Measurements from ENCODE around the gene LDB3.

Gene LDB3

DNA sequence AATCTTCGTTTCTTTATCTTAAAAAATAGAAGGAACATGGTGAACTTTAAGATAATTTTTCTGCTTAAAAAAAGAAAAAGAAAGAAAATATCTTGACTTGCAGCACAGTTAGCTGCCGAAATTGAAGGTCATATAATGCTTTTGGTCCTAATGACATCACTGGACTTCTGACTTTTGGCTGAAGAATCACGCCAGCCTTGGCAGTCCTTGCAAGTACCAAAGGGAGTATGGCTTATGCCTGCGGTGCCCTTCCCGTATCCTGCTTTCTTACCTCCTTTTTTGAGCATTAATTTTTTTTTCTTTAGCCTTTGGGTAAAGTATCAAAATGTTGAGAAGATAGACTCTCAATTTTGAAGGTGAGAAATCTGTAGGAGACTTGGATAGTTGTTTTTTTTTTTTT lies 95.1 kb downstream of the LDB3 start:
- Mint-ChIP-seq H3K36me3 (no peaks in the 10 kb centered on the region), H3K27me3 (peaks cover 45 to 50% of the 10 kb centered on the region in 2 donors), H3K9me3 (no peaks in the 10 kb centered on the region), H3K4me1 (peaks cover 10 to 14% of the 10 kb centered on the region in 2 donors), H3K27ac (no peak overlapping the region), H3K4me3 (no peak overlapping the region)
- no peak for ATAC-seq (replicated peaks)
- DNase-seq, result no peak

DNA sequence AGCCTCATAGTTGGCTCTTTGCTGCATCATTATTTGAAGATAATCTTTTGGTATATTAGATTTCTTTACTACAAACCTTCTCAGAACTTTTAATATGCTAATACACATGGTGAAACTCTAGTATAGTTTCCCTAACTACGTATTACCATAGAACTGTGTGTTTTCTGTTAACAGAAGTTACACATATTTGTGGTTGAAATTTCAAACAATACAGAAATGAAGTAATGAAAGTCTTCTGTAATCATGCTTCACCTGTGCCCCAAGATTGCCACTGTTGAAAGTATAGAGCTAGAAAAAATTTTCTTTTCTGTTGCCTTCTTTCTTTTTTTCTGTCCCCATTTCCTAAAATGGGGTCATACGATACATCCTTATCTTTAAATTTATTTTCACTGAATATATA lies 97.2 kb downstream of the LDB3 start:
- DNase-seq (no peak), ATAC-seq (replicated peaks) (no peak)
- H3K9me3 Mint-ChIP-seq, result no peaks in the 10 kb centered on the region
- no peaks in the 10 kb centered on the region for H3K4me1 Mint-ChIP-seq
- no peak overlapping the region for H3K27ac Mint-ChIP-seq
- no peak overlapping the region for H3K4me3 Mint-ChIP-seq
- no peaks in the 10 kb centered on the region for H3K36me3 Mint-ChIP-seq
- H3K27me3 Mint-ChIP-seq, result peaks cover 33 to 45% of the 10 kb centered on the region in 2 donors

GRCh38 chr10:86768412-86769062 lies 100.2 kb downstream of the LDB3 start:
- no peak overlapping the region for H3K4me3 Mint-ChIP-seq
- no peak overlapping the region for H3K27ac Mint-ChIP-seq
- H3K9me3 Mint-ChIP-seq, result no peaks in the 10 kb centered on the region
- ATAC-seq (replicated peaks), result no peak
- no peaks in the 10 kb centered on the region for H3K36me3 Mint-ChIP-seq
- H3K4me1 Mint-ChIP-seq, result no peaks in the 10 kb centered on the region
- peaks cover 16 to 27% of the 10 kb centered on the region in 2 donors for H3K27me3 Mint-ChIP-seq
- no peak for DNase-seq

DNA sequence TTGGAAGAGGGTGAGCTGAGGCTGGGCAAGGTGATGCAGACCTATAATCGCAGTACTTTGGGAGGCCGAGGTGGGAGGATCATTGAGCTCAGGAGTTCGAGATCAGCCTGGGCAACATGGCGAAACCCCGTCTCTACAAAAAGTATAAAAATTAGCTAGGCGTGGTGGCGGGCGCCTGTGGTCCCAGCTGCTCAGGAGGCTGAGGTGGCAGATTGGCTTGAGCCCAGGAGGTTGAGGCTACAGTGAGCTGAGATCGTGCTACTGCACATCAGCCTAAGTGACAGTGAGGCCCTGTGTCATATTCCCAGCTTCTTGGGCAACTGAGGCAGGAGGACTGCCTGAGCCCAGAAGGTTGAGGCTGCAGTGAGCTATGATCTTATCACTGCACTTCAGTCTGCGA lies 101.7 kb downstream of the LDB3 start:
- H3K27ac Mint-ChIP-seq, result no peak overlapping the region
- H3K4me3 Mint-ChIP-seq, result no peak overlapping the region
- DNase-seq (no peak), ATAC-seq (replicated peaks) (no peak)
- H3K36me3 Mint-ChIP-seq, result no peaks in the 10 kb centered on the region
- H3K4me1 Mint-ChIP-seq, result no peaks in the 10 kb centered on the region
- H3K27me3 Mint-ChIP-seq, result peaks cover 13 to 22% of the 10 kb centered on the region in 2 donors
- no peaks in the 10 kb centered on the region for H3K9me3 Mint-ChIP-seq

DNA sequence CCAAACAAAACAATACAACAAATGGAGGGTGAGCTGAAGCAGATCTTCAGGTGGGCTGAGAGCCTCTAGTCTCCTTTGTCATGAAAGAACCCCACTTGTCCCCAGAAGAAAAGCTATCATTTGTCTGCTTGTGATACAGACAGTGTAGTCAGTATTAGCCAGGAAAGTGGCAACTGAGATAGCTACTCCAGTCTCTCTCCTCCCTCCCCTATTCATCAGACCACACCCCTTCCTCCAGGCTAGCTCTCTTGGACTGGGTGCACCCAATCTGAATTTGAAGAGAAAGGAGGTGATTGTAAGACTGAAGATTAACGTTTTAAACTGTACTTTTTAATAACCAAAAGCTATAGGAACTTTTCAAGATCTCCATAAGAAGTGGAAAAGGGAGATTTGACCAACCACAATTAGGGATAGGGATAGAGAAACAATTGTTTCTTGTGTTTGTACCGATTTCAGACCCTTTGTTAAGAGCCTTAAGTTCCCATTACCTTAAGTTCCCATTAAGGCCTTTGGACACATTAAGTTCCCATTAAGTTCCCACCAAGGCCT lies 102.2 kb downstream of the LDB3 start:
- no peak overlapping the region for H3K27ac Mint-ChIP-seq
- no peaks in the 10 kb centered on the region for H3K36me3 Mint-ChIP-seq
- H3K9me3 Mint-ChIP-seq, result no peaks in the 10 kb centered on the region
- H3K4me1 Mint-ChIP-seq, result no peaks in the 10 kb centered on the region
- H3K4me3 Mint-ChIP-seq, result no peak overlapping the region
- DNase-seq, result no peak
- peaks cover 13 to 22% of the 10 kb centered on the region in 2 donors for H3K27me3 Mint-ChIP-seq
- ATAC-seq (replicated peaks), result no peak

DNA sequence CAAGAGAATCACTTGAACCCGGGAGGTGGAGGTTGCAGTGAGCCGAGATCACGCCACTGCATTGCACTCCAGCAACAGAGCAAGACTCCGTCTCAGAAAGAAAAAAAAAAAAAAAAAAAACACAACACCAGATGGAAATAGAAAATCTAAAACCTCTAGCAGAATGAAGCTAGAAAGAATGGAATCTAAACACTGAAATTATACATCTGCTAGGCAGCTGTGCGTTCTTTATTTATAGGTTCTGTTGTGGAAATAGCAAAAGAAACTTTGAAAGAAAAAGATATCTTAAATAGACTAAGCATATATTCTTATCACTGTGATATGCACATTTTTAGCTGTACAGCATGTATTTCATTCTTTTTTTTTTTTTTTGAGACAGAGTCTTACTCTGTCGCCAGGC lies 105.2 kb downstream of the LDB3 start:
- Mint-ChIP-seq H3K27ac (no peak overlapping the region), H3K36me3 (no peaks in the 10 kb centered on the region), H3K27me3 (peaks cover 5 to 14% of the 10 kb centered on the region in 2 donors), H3K4me1 (no peaks in the 10 kb centered on the region), H3K9me3 (no peaks in the 10 kb centered on the region), H3K4me3 (no peak overlapping the region)
- DNase-seq (no peak), ATAC-seq (replicated peaks) (no peak)

- Mint-ChIP-seq H3K4me3 (no peak overlapping the region), H3K27me3 (no peaks in the 10 kb centered on the region), H3K27ac (no peak overlapping the region), H3K36me3 (no peaks in the 10 kb centered on the region), H3K4me1 (no peaks in the 10 kb centered on the region), H3K9me3 (no peaks in the 10 kb centered on the region)
- ATAC-seq (replicated peaks) (no peak), DNase-seq (no peak)
These were observed 107.0 kb downstream of the LDB3 start for GRCh38 chr10:86775056-86775869.

DNA sequence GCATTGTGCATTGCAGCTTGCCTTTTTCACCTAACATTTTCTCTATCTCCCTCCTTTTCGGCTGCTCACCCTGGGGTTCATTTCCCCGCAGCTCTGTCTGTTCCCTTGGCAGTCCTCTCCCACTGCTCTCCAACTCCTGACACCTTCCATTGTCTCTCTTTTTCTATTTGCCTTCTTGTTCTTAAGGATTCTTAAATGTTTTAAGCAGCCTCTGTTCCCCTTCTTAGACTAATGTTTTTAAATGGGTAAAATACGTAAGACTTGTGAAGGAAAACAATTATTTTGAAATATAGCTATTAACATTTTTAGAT lies 107.5 kb downstream of the LDB3 start:
- Mint-ChIP-seq H3K4me3 (no peak overlapping the region), H3K27ac (no peak overlapping the region), H3K36me3 (no peaks in the 10 kb centered on the region), H3K9me3 (no peaks in the 10 kb centered on the region), H3K4me1 (no peaks in the 10 kb centered on the region), H3K27me3 (no peaks in the 10 kb centered on the region)
- ATAC-seq (replicated peaks), result no peak
- DNase-seq, result no peak

DNA sequence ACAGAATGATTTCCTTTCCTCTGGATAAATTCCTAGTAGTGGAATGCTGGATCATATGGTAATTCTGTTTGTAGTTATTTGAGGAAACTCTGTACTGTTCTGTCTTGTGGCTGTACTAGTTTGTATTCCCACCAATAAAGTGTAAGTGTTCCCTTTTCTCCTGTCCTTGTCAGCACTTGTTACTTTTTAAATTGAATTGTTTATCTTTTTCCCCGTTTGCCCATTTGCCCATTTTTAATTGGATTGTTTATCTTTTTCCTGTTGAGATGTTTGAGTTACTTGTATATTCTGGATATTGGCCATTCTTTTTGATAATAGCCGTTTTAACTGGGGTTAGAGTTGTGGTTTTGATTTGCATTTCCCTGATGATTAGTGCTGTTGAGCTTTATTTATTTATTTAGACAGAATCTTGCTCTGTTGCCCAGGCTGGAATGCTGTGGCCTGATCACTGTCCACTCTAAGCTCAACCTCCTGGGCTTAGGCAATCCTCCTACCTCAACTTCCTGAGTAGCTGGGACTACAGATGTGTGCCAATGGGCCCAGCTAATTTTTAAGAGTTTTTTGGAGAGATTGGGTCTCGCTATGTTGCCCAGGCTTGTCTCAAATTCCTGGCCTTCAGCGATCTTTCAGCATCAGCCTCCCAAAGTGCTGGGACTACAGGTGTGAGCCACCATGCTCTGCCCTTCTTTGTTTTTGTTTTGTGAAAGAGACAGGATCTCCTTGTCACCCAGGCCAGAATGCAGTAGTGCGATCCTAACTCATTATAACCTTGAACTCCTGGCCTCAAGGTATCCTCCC lies 111.1 kb downstream of the LDB3 start:
- H3K9me3 Mint-ChIP-seq, result no peaks in the 10 kb centered on the region
- H3K27me3 Mint-ChIP-seq, result peaks cover 6 to 8% of the 10 kb centered on the region in 2 donors
- DNase-seq (no peak), ATAC-seq (replicated peaks) (no peak)
- H3K27ac Mint-ChIP-seq, result no peak overlapping the region
- H3K36me3 Mint-ChIP-seq, result no peaks in the 10 kb centered on the region
- H3K4me1 Mint-ChIP-seq, result peaks cover 0 to 5% of the 10 kb centered on the region in 2 donors
- no peak overlapping the region for H3K4me3 Mint-ChIP-seq

DNA sequence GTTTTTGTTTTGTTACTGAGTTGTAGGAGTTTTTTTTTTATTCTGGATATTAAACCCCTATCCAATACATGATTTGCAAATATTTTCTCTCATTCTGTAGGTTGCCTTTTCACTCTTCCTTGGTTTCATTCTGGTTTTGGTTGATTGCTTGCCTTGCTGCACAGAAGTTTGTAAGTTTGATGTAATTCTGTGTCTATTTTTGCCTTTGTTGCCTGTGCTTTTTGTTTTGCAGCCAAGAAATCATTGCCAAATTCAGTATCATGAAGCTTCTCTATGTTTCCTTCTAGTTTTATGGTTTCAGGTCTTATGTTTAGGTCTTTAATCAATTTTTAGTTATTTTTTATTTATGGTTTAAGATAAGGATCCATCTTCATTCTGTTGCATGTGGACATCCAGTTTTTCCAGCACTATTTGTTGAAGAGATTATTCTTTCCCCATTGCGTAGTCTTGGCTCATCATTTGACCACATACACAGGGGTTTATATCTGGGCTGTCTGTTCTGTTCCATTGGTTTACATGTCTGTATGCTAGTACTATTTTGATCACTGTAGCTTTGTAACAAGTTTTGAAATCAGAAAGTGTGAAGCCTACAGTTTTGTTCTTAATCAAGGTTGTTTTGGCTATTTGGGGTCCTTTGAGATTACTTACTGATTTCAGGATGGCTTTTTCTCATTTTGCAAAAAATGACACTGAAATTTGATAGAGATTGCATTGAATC lies 114.5 kb downstream of the LDB3 start:
- peaks cover 0 to 5% of the 10 kb centered on the region in 2 donors for H3K4me1 Mint-ChIP-seq
- no peak for ATAC-seq (replicated peaks)
- peaks cover 14 to 18% of the 10 kb centered on the region in 2 donors for H3K27me3 Mint-ChIP-seq
- peaks cover 5% of the 10 kb centered on the region in 2 donors for H3K36me3 Mint-ChIP-seq
- H3K9me3 Mint-ChIP-seq, result peaks cover 5 to 6% of the 10 kb centered on the region in 2 donors
- no peak overlapping the region for H3K27ac Mint-ChIP-seq
- no peak for DNase-seq
- H3K4me3 Mint-ChIP-seq, result no peak overlapping the region

DNA sequence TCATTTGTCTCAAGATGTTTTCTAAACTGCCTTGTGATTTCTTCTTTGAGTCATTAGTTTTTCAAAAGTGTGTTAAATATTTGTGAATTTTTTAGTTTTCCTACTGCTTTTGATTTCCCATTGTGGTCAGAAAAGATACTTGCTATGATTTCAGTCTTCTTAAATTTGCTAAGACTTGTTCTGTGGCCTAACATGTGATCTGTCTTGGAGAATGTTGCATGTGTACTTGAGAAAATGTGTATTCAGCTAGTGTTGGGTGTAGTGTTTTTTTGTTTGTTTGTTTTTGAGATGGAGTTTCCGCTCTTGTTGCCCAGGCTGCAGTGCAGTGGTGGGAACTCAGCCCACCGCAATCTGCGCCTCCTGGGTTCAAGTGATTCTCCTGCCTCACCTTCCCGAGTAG lies 116.7 kb downstream of the LDB3 start:
- DNase-seq (no peak), ATAC-seq (replicated peaks) (no peak)
- Mint-ChIP-seq H3K4me1 (peaks cover 0 to 5% of the 10 kb centered on the region in 2 donors), H3K27ac (no peak overlapping the region), H3K4me3 (no peak overlapping the region), H3K27me3 (peaks cover 21 to 24% of the 10 kb centered on the region in 2 donors), H3K36me3 (peaks cover 5 to 6% of the 10 kb centered on the region in 2 donors), H3K9me3 (peaks cover 6 to 12% of the 10 kb centered on the region in 2 donors)
